Measurements from ENCODE around the gene COMMD9. TPM values are rescaled to one million over a fixed set of nuclear protein-coding genes. Genes with fewer than 3 reads are reported as not detected.

The COMMD9 gene
- total and polyA plus RNA-seq, 2 of the 4 experiments (the other 2 are of a cell fraction): 50.7 to 58.3 TPM

GRCh38 chr11:36306888-36307287, 17.7 kb upstream of the COMMD9 start:
- no peak overlapping the region for H3K14ac ChIP-seq (replicated peaks; ENCODE audit: low read depth, low read length)
- no peak overlapping the region for H2BK15ac ChIP-seq (ENCODE audit: low read depth, low read length)
- H3K23ac ChIP-seq (ENCODE audit: low read depth, low read length): no peak overlapping the region
- H3K4me3 ChIP-seq (ENCODE audit: insufficient read depth, low read depth, low read length): no peak overlapping the region
- dilution Hi-C loops (cut with HindIII; ENCODE audit: low sequenced_read_pairs, unreplicated experiment): no loop called here
- no peak overlapping the region for H3K4ac ChIP-seq (ENCODE audit: low read depth, low read length)
- H4K20me1 ChIP-seq (ENCODE audit: insufficient read depth, low read length): no peaks in the 10 kb centered on the region
- no peaks in the 10 kb centered on the region; the same call in 1 of the 2 replicates for H3K4me1 ChIP-seq (ENCODE audit: control insufficient read depth, insufficient read depth, low read length)
- no peak overlapping the region for H3K9ac ChIP-seq (ENCODE audit: low read depth, low read length)
- intact Hi-C loops (cut with micrococcal nuclease): no loop called here
- no peak overlapping the region for H4K8ac ChIP-seq (ENCODE audit: low read depth in 2 of 2, low read length in 2 of 2)
- no peak overlapping the region for H3K56ac ChIP-seq (ENCODE audit: extremely low read depth, insufficient read depth, low read length)
- no peak overlapping the region for H2BK20ac ChIP-seq (ENCODE audit: low read depth, low read length)
- ChIA-PET CTCF (no interaction called here), POLR2A (ENCODE audit: unreplicated experiment) (no interaction called here)
- ATAC-seq (ENCODE audit: low read depth): no peak
- in situ Hi-C loops (cut with MboI; ENCODE audit: low sequenced_read_pairs): no loop called here
- H2AK5ac ChIP-seq (ENCODE audit: low read depth, low read length): no peak overlapping the region
- H3K9me3 ChIP-seq (ENCODE audit: control insufficient read depth, insufficient read depth, low read length): no peaks in the 10 kb centered on the region
- H3K18ac ChIP-seq (ENCODE audit: low read depth, low read length): no peak overlapping the region
- H2BK120ac ChIP-seq (ENCODE audit: low read depth, low read length): no peak overlapping the region
- H2BK5ac ChIP-seq (ENCODE audit: low read depth, low read length, poor library complexity, severe bottlenecking): no peak overlapping the region
- no peak overlapping the region for H3K4me2 ChIP-seq (ENCODE audit: low read depth, low read length)
- no peaks in the 10 kb centered on the region for H3K79me1 ChIP-seq (ENCODE audit: low read depth in 1 of 2, low read length in 2 of 2)
- no peak overlapping the region for H3K27ac ChIP-seq (ENCODE audit: insufficient read depth, low read length)
- no TSS peak for BruUV-seq (replicated peaks)
- H4K5ac ChIP-seq (ENCODE audit: low read depth, low read length): no peak overlapping the region
- H3K27me3 ChIP-seq (ENCODE audit: control insufficient read depth, insufficient read depth, low read length): peaks cover 18% of the 10 kb centered on the region
- H3K36me3 ChIP-seq (ENCODE audit: control insufficient read depth, insufficient read depth, low read length): no peaks in the 10 kb centered on the region
- no peaks in the 10 kb centered on the region for H3K9me1 ChIP-seq (ENCODE audit: insufficient read depth, low read length)
- H2AFZ ChIP-seq (replicated peaks; ENCODE audit: low read length, poor library complexity): no peak overlapping the region
- TF ChIP-seq RAD21 (IDR thresholded peaks at IDR 0.05; ENCODE audit: low read length): no peak
- no peak for TF ChIP-seq CTCF (conservative IDR thresholded peaks at IDR 0.05; ENCODE audit: low read depth, low read length)
- TF ChIP-seq RFX5 (IDR thresholded peaks at IDR 0.05; ENCODE audit: low read depth, low read length): no peak
- no peak for TF ChIP-seq BHLHE40 (IDR thresholded peaks at IDR 0.05; ENCODE audit: low read depth, low read length)
- TF ChIP-seq RCOR1 (IDR thresholded peaks at IDR 0.05; ENCODE audit: insufficient replicate concordance, low read length): no peak
- TF ChIP-seq MAFK (IDR thresholded peaks at IDR 0.05; ENCODE audit: low read depth, low read length): no peak
- WGBS, 2 experiments (ENCODE audit: extremely low coverage in 2 of 2, insufficient read length in 1 of 2): no CpG with 5 or more reads among the region's 3 CpGs
- no peak overlapping the region for H2AK9ac ChIP-seq (replicated peaks; ENCODE audit: low read depth, low read length, poor library complexity)
- DNase-seq: no peak
- H4K91ac ChIP-seq (ENCODE audit: insufficient read depth, low read depth, low read length): no peak overlapping the region
